HCT116 (cell line): Measurements from ENCODE around the gene CHI3L2. TPM values are rescaled to one million over a fixed set of nuclear protein-coding genes. Genes with fewer than 3 reads are reported as not detected.

ENCODE experiments used
- ATAC-seq: fragments of 200-7000 bp; cut with Tn5 transposase; 2 replicates; pipeline ENCODE4 v1.9.1; 2020; ENCODE audit warnings: mild to moderate bottlenecking, moderate library complexity
- BruUV-seq: library from RNA; stranded (reverse); fragments of 400-500 nt; replicated peaks from 2 replicates; lab custom pipeline; 2021; lab: Mats Ljungman, UMichigan
- CTCF ChIA-PET: fragments of 300-600 bp; sonication (Branson Sonifier 250); formaldehyde crosslinking; loops from one replicate; lab custom pipeline; 2021; ENCODE audit warnings: antibody characterized with exemption; lab: Charles Lee
- POLR2A ChIA-PET: fragments of 300-600, 350-600 bp; sonication (Branson Sonifier 250); formaldehyde crosslinking; loops from one replicate; lab custom pipeline; 2021; ENCODE audit warnings: antibody characterized with exemption; lab: Charles Lee
- RAD21 ChIA-PET, 2 experiments: fragments of 300-600 bp; sonication (Branson Sonifier 250); formaldehyde crosslinking; loops; one replicate each; lab custom pipeline; 2023; ENCODE audit warnings: low total read pairs in 2 of 2; ENCODE audit not compliant: uncharacterized antibody in 2 of 2, unreplicated experiment in 2 of 2, low non-redundant PET in 1 of 2; lab: Charles Lee
- DNase-seq: peaks from one replicate; pipeline ENCODE4 v3.0.0-alpha.2; 2010; ENCODE audit warnings: low read depth, low spot score
- H2AFZ ChIP-seq: fragments of 200-600 bp; shearing (Covaris generic), sonication (generic); 2 replicates; pipeline ENCODE4 v1.6.1; 2017; ENCODE audit warnings: low read depth, mixed run types, mixed read lengths, antibody characterized with exemption, low read length; ENCODE audit not compliant: poor library complexity, severe bottlenecking
- H3K27ac ChIP-seq: 2 replicates; pipeline ENCODE4 v1.5.1; 2012; ENCODE audit warnings: low read depth, low read length
- H3K27me3 ChIP-seq: fragments of 200-600 bp; sonication (generic); 2 replicates; pipeline ENCODE4 v1.6.1; 2016; ENCODE audit warnings: mixed run types, low read length, mixed read lengths; ENCODE audit not compliant: insufficient read depth
- H3K36me3 ChIP-seq, 2 experiments: fragments of 200-500 bp in 1 of 2; fragments of 200-600 bp in 1 of 2; sonication (Bioruptor generic) in 1 of 2; sonication (generic) in 1 of 2; 2 replicates each; pipeline versions ENCODE4 v1.5.1 to v1.6.1; 2014 to 2016; ENCODE audit warnings: low read length in 2 of 2, inconsistent platforms in 1 of 2, mixed read lengths in 1 of 2, mixed run types in 1 of 2; ENCODE audit not compliant: insufficient read depth in 2 of 2, control insufficient read depth in 1 of 2
- H3K4me1 ChIP-seq, 2 experiments: fragments of 200-600 bp in 1 of 2; sonication (generic) in 1 of 2; 2 replicates each; pipeline versions ENCODE4 v1.5.1 to v1.6.1; 2012 to 2017; ENCODE audit warnings: low read length in 2 of 2, inconsistent platforms in 1 of 2, mild to moderate bottlenecking in 1 of 2, mixed read lengths in 1 of 2, mixed run types in 1 of 2, moderate library complexity in 1 of 2; ENCODE audit not compliant: insufficient read depth in 2 of 2, control insufficient read depth in 1 of 2
- H3K4me2 ChIP-seq: fragments of 200-600 bp; sonication (generic); 2 replicates; pipeline ENCODE4 v1.6.1; 2017; ENCODE audit warnings: mixed run types, low read length, mixed read lengths
- H3K4me3 ChIP-seq, 2 experiments: fragments of 200-600 bp in 1 of 2; sonication (generic) in 1 of 2; replicated peaks in 1 of 2; 2 replicates each; pipeline ENCODE4 v1.5.1; 2011 to 2016; ENCODE audit warnings: low read length in 2 of 2, control low read depth in 1 of 2, low read depth in 1 of 2, mild to moderate bottlenecking in 1 of 2, mixed read lengths in 1 of 2, mixed run types in 1 of 2
- H3K79me2 ChIP-seq: fragments of 200-600 bp; sonication (generic); 2 replicates; pipeline ENCODE4 v1.6.1; 2017; ENCODE audit warnings: mild to moderate bottlenecking, mixed run types, low read length, moderate library complexity, mixed read lengths; ENCODE audit not compliant: insufficient read depth
- H3K9ac ChIP-seq: fragments of 200-600 bp; sonication (generic); 2 replicates; pipeline ENCODE4 v1.6.1; 2016; ENCODE audit warnings: low read length, mixed read lengths
- H3K9me2 ChIP-seq: fragments of 200-600 bp; sonication (generic), shearing (Covaris generic); 2 replicates; pipeline ENCODE4 v1.6.1; 2017; ENCODE audit warnings: mixed run types, mild to moderate bottlenecking, moderate library complexity; ENCODE audit not compliant: insufficient read depth
- H3K9me3 ChIP-seq, 2 experiments: fragments of 200-500 bp in 1 of 2; fragments of 200-600 bp in 1 of 2; sonication (Bioruptor generic) in 1 of 2; sonication (generic) in 1 of 2; 2 replicates each; pipeline ENCODE4 v1.6.1; 2014 to 2017; ENCODE audit warnings: low read length in 2 of 2, mixed read lengths in 2 of 2, inconsistent platforms in 1 of 2, low read depth in 1 of 2, mild to moderate bottlenecking in 1 of 2, mixed run types in 1 of 2, moderate library complexity in 1 of 2; ENCODE audit not compliant: control insufficient read depth in 1 of 2, insufficient read depth in 1 of 2
- H4K20me1 ChIP-seq: fragments of 200-600 bp; sonication (generic), shearing (Covaris generic); 2 replicates; pipeline ENCODE4 v1.6.1; 2017; ENCODE audit warnings: mixed run types, mild to moderate bottlenecking, moderate library complexity; ENCODE audit not compliant: insufficient read depth
- ATF3 ChIP-seq: IDR thresholded peaks from 2 replicates; pipeline ENCODE4 v1.6.1; 2012
- CEBPB ChIP-seq: IDR thresholded peaks from 2 replicates; pipeline ENCODE4 v1.6.1; 2012; ENCODE audit warnings: low read depth
- EGR1 ChIP-seq: IDR thresholded peaks from 2 replicates; pipeline ENCODE4 v1.6.1; 2012; ENCODE audit warnings: low read depth
- ELF1 ChIP-seq: IDR thresholded peaks from 2 replicates; pipeline ENCODE4 v1.6.1; 2012; ENCODE audit warnings: low read depth, borderline replicate concordance
- JUND ChIP-seq: IDR thresholded peaks from 2 replicates; pipeline ENCODE4 v1.6.1; 2012
- MAX ChIP-seq: IDR thresholded peaks from 2 replicates; pipeline ENCODE4 v1.6.1; 2012
- POLR2A ChIP-seq: IDR thresholded peaks from 2 replicates; pipeline ENCODE4 v1.7.0; 2011; ENCODE audit warnings: borderline replicate concordance; ENCODE audit not compliant: insufficient read depth, insufficient read length; ENCODE audit errors: extremely low read depth
- RAD21 ChIP-seq: IDR thresholded peaks from 2 replicates; pipeline ENCODE4 v1.6.1; 2012; ENCODE audit warnings: low read depth, mild to moderate bottlenecking
- SP1 ChIP-seq: IDR thresholded peaks from 2 replicates; pipeline ENCODE4 v1.6.1; 2012; ENCODE audit warnings: low read depth
- TCF7L2 ChIP-seq: IDR thresholded peaks from 2 replicates; pipeline ENCODE4 v1.7.0; 2011; ENCODE audit warnings: borderline replicate concordance, inconsistent platforms; ENCODE audit not compliant: insufficient read depth, insufficient read length; ENCODE audit errors: extremely low read depth
- ZFX ChIP-seq: fragments of 450-650 bp; IDR thresholded peaks from 2 replicates; pipeline ENCODE4 v1.6.1; 2017
- ZNF274 ChIP-seq: fragments of 200-500 bp; sonication (Bioruptor generic); IDR thresholded peaks from 2 replicates; pipeline ENCODE4 v1.6.1; 2014; ENCODE audit warnings: mild to moderate bottlenecking, low read depth, low read length, inconsistent platforms
- intact Hi-C: fragments of 100-400 bp; cut with micrococcal nuclease; formaldehyde crosslinking; loops from 2 replicates; pipeline ENCODE4 v1.10.0; 2022
- total RNA-seq: library from RNA; stranded (reverse); gene quantifications from one replicate; pipeline ENCODE4 v1.2.1, GENCODE V29; 2021; ENCODE audit not compliant: unreplicated experiment

CHI3L2 gene
- total RNA-seq, 1 experiment from 2014 or later = not detected

GRCh38 chr1:111220302-111220890, 7.1 kb upstream of the CHI3L2 start:
- POLR2A ChIA-PET = interaction anchor here (0.9 kb wide), 1 partner anchor 229 kb away, joined by 3 read pairs; the partner anchor contains the start of genes ATP5PB and WDR77
- ATAC-seq = no peak
- H3K4me2 ChIP-seq = no peak overlapping the region
- no peak for TF ChIP-seq ZNF274
- TF ChIP-seq ZFX = no peak
- TF ChIP-seq RAD21 = no peak
- no peak for TF ChIP-seq MAX
- no peak for TF ChIP-seq ATF3
- no peak for TF ChIP-seq CEBPB
- TF ChIP-seq ELF1 = no peak
- no peak for TF ChIP-seq SP1
- TF ChIP-seq EGR1 = no peak
- no peak for TF ChIP-seq JUND
- TF ChIP-seq, all 23 proteins: peak for 0
- no TSS peak for BruUV-seq
- H3K36me3 ChIP-seq = no peaks in the 10 kb centered on the region
- intact Hi-C loops = loop anchor here (5.0 to 10.0 kb wide), 3 partner anchors 186 to 544 kb away; no protein-coding TSS in a partner anchor
- 0 out of 2 replicates have a peak, but pooled peaks cover 3% of the 10 kb centered on the region for H3K9me2 ChIP-seq
- no peaks in the 10 kb centered on the region for H3K9me3 ChIP-seq
- no peak overlapping the region for H3K4me3 ChIP-seq
- no peak overlapping the region for H2AFZ ChIP-seq
- H3K9ac ChIP-seq = no peak overlapping the region
- no peaks in the 10 kb centered on the region for H3K79me2 ChIP-seq
- DNase-seq = no peak
- no peaks in the 10 kb centered on the region for H3K27me3 ChIP-seq
- H4K20me1 ChIP-seq = no peaks in the 10 kb centered on the region
- H3K4me1 ChIP-seq = peaks cover 3 to 5% of the 10 kb centered on the region in 2 experiments; a peak in 2 of 4 replicates
- ChIA-PET CTCF (interaction anchor here (4.4 kb wide), 1 partner anchor 114 kb away, joined by 36 read pairs; no protein-coding TSS in a partner anchor), RAD21 (no interaction called here)
- H3K27ac ChIP-seq = no peak overlapping the region

- no peaks in the 10 kb centered on the region for H3K79me2 ChIP-seq
- no peaks in the 10 kb centered on the region for H4K20me1 ChIP-seq
- H3K9ac ChIP-seq = no peak overlapping the region
- TF ChIP-seq POLR2A (no peak), CEBPB (no peak), TCF7L2 (no peak), ELF1 (no peak), ZNF274 (no peak)
- intact Hi-C loops = loop anchor here (5.0 to 10.0 kb wide), 3 partner anchors 186 to 544 kb away; no protein-coding TSS in a partner anchor
- peaks cover 3 to 5% of the 10 kb centered on the region in 2 experiments; a peak in 2 of 4 replicates for H3K4me1 ChIP-seq
- no peak overlapping the region for H2AFZ ChIP-seq
- POLR2A ChIA-PET = no interaction called here
- no peaks in the 10 kb centered on the region for H3K9me3 ChIP-seq
- no peaks in the 10 kb centered on the region for H3K36me3 ChIP-seq
- 0 out of 2 replicates have a peak, but pooled peaks cover 3% of the 10 kb centered on the region for H3K9me2 ChIP-seq
- H3K4me2 ChIP-seq = no peak overlapping the region
- ATAC-seq (no peak), DNase-seq (no peak)
- RAD21 ChIA-PET = interaction anchor here in 1 of 2 experiments (0.7 kb wide), 1 partner anchor 399 kb away, joined by 4 read pairs; no protein-coding TSS in a partner anchor
- H3K27me3 ChIP-seq = no peaks in the 10 kb centered on the region
- no peak overlapping the region for H3K4me3 ChIP-seq
- no TSS peak for BruUV-seq
- CTCF ChIA-PET = interaction anchor here (4.4 kb wide), 1 partner anchor 113 kb away, joined by 36 read pairs; no protein-coding TSS in a partner anchor
- no peak overlapping the region for H3K27ac ChIP-seq
Observed at GRCh38 chr1:111221276-111221632, 6.3 kb upstream of the CHI3L2 start.
